Activated naive CD8-positive, alpha-beta T cell treated with anti-CD3 and anti-CD28 coated beads, Interleukin-2, amount 50 U/mL, for 24 hours (primary cell): Measurements from ENCODE around the gene PDXK.

Experiments used
- ATAC-seq: fragments of 150-1000 bp; cut with Tn5 transposase; one replicate; pipeline ENCODE4 v1.10.0; 2021
- DNase-seq: peaks from one replicate; pipeline ENCODE4 v3.0.0; 2021
- H3K27ac Mint-ChIP-seq: one replicate; pipeline ENCODE4 v1.8.0; 2021; ENCODE audit warnings: mild to moderate bottlenecking, mixed read lengths
- H3K27me3 Mint-ChIP-seq: one replicate; pipeline ENCODE4 v1.8.0; 2021; ENCODE audit warnings: mixed read lengths
- H3K36me3 Mint-ChIP-seq: one replicate; pipeline ENCODE4 v1.8.0; 2021; ENCODE audit warnings: low read depth, mixed read lengths
- H3K4me1 Mint-ChIP-seq: one replicate; pipeline ENCODE4 v1.8.0; 2021; ENCODE audit warnings: mixed read lengths
- H3K4me3 Mint-ChIP-seq: one replicate; pipeline ENCODE4 v1.8.0; 2021; ENCODE audit warnings: mild to moderate bottlenecking, moderate library complexity, mixed read lengths
- H3K9me3 Mint-ChIP-seq: one replicate; pipeline ENCODE4 v1.8.0; 2021; ENCODE audit warnings: mixed read lengths

The PDXK gene

DNA sequence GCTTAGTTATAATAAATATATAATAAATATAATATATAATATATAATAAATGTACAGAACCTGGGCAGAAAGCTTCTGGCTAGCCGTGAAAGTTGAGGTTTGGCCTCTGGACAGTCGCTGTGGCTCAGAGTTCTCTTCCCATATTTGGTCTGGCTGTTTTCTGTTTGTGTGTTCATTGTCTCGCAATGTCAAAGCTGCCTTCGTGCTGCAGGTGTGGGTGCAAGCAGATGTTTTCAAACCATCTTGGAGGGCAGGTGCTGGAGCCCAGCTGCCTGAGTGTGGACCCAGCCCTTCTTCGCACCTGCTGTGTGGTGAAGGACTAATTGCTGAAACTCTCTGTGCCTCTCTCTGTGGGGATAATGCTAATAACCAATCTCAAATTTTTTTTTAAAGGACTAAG is 60.7 kb downstream of the PDXK start:
- H3K27me3 Mint-ChIP-seq, result no peaks in the 10 kb centered on the region
- no peaks in the 10 kb centered on the region for H3K36me3 Mint-ChIP-seq
- no peaks in the 10 kb centered on the region for H3K9me3 Mint-ChIP-seq
- ATAC-seq (no peak), DNase-seq (no peak)
- peaks cover 55% of the 10 kb centered on the region for H3K4me1 Mint-ChIP-seq
- H3K27ac Mint-ChIP-seq, result no peak overlapping the region
- H3K4me3 Mint-ChIP-seq, result no peak overlapping the region

DNA sequence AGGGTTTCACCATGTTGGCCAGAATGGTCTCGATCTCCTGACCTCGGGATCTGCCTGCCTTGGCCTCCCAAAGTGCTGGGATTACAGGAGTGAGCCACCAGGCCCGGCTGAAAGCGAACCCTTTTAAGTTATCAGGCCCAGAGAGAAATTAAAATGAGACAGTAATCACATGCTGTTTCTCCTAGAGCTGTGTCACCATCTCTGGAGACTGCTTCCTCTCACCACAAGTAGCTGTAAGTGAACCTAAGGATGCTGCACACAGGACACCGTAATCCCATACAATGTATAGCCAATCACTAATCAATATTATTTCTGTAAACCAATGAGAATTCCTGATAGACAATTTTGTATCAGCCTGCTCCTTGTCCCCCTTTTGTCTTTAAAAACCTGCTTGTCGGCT is 62.9 kb downstream of the PDXK start:
- peak overlapping the region; percentile 89 for H3K27ac Mint-ChIP-seq
- no peak overlapping the region for H3K4me3 Mint-ChIP-seq
- H3K9me3 Mint-ChIP-seq, result no peaks in the 10 kb centered on the region
- DNase-seq, result no peak
- ATAC-seq, result no peak
- no peaks in the 10 kb centered on the region for H3K36me3 Mint-ChIP-seq
- H3K27me3 Mint-ChIP-seq, result no peaks in the 10 kb centered on the region
- H3K4me1 Mint-ChIP-seq, result peaks cover 45% of the 10 kb centered on the region

DNA sequence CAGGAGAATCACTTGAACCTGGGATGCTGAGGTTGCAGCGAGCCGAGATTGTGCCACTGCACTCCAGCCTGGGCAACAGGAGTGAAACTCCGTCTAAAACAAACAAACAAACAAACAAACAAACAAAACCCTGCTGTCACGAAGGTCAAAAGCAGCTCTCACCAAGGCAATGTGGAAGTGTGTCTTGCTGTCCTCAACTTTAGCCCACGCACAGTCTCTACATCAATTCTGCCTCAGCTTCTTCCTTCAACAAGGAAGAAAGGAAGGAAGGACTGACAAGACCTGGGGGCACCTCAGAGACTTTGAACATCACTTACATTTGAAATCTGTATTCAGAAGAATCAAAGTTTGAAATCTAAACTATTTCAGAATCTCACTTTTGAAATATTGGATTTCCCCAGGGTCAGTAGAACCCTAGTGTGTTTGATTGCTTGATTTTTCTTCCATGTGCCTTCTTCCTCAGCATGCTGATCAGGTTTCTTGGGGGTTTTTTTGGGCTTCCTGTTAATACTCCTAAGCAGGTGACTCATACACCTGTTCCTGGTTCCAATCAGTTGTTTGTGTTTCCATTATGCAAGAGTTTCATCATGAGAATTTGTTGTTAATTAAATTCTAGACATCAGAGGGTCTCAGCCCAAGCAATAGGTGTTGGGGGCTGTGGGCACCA is 63.6 kb downstream of the PDXK start:
- ATAC-seq (peak; percentile 56), DNase-seq (no peak)
- peak overlapping the region; percentile 89 for H3K27ac Mint-ChIP-seq
- H3K4me3 Mint-ChIP-seq, result peak overlapping the region; percentile 38
- H3K36me3 Mint-ChIP-seq, result no peaks in the 10 kb centered on the region
- H3K9me3 Mint-ChIP-seq, result no peaks in the 10 kb centered on the region
- H3K27me3 Mint-ChIP-seq, result no peaks in the 10 kb centered on the region
- H3K4me1 Mint-ChIP-seq, result peaks cover 42% of the 10 kb centered on the region

DNA sequence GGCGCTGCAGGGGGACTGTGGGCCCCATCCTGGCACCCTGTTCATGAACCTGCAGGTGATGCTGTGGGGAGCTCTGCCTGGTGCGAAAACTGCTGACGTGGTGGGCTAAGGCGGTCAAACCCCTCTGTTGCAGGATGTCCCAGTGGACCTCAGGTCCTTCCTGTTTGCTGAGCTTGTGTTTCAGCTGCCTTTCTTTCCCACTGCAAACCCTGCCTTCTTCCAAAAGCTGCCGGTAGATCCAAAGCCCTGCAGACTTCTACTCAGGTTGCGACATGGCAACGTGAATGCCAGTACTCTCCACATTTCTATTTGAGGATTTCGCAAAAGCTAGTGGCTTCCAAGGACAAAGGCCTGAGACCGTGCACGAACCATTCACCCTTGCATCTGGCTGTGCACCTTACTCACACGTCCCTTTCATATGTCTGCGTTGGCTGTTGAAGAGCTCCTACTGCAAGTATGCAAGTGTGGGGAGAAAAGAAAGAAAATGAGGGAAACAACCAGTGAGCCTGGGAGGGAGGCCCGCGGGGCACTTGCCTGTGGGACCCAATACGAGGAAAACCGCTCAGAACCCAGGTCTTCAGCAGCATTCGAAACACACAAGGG is 64.3 kb downstream of the PDXK start:
- Mint-ChIP-seq H3K4me3 (no peak overlapping the region), H3K36me3 (no peaks in the 10 kb centered on the region), H3K27ac (peak overlapping the region; percentile 89), H3K9me3 (no peaks in the 10 kb centered on the region), H3K4me1 (peaks cover 40% of the 10 kb centered on the region), H3K27me3 (no peaks in the 10 kb centered on the region)
- no peak for ATAC-seq
- DNase-seq, result no peak

DNA sequence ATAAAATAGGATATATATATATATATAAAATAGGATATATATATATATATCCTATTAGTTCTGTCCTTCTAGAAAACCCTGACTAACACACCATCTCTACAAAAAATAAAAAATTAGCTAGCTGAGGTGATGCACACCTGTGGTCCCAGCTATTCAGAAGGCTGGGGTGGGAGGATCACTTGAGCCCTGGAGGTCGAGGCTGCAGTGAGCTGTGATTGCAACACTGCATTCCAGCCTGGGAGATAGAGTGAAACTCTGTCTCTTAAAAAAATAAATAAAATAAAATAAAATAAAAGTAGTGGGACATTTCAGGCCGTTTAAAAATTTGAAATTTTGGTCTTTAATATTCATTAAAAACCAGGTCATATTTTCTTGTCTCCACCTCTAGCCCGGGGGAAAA is 66.2 kb downstream of the PDXK start:
- Mint-ChIP-seq H3K4me1 (peaks cover 30% of the 10 kb centered on the region), H3K4me3 (no peak overlapping the region), H3K9me3 (no peaks in the 10 kb centered on the region), H3K36me3 (peaks cover 3% of the 10 kb centered on the region), H3K27ac (no peak overlapping the region), H3K27me3 (no peaks in the 10 kb centered on the region)
- no peak for ATAC-seq
- no peak for DNase-seq

DNA sequence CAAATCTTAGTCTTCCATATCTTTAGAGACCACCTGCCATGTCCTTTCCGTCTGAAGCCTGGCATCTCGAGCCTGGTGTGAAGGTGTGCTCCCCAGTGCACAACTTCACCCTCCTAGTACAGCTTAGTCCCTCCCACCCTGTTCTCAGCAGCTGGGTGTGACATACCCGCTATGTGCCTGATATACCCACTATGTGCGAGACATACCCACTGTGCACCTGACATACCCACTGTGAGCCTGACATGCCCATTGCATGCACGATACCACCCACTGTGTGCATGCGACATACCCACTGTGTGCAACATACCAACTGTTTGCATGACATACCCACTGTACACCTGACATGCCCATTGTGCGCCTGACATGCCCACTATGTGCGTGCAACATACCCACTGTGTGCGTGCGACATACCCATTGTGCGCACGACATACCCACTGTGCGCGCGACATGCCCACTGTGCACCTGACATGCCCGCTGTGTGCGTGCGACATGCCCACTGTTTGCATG is 67.4 kb downstream of the PDXK start:
- Mint-ChIP-seq H3K36me3 (peaks cover 13% of the 10 kb centered on the region), H3K27me3 (no peaks in the 10 kb centered on the region), H3K4me3 (no peak overlapping the region), H3K27ac (no peak overlapping the region), H3K9me3 (no peaks in the 10 kb centered on the region), H3K4me1 (peaks cover 41% of the 10 kb centered on the region)
- no peak for DNase-seq
- ATAC-seq, result no peak

DNA sequence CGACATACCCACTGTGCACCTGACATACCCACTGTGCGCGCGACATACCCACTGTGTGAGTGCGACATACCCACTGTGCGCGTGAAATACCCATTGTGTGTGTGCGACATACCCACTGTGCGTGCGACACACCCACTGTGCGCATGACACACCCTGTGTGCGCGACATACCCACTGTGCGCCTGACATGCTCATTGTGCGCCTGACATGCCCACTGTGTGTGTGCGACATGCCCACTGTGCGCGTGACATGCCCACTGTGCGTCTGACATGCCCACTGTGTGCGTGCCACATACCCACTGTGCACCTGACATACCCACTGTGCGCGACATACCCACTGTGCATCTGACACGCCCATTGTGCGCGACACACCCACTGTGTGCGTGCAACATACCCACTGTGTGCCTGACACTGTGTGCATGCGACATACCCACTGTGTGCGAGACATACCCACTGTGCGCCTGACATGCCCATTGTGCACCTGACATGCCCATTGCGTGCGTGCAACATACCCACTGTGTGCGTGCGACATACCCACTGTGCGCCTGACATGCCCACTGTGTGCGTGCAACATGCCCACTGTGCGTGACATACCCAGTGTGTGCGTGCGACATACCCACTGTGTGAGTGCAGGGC is 68.0 kb downstream of the PDXK start:
- Mint-ChIP-seq H3K27ac (no peak overlapping the region), H3K9me3 (no peaks in the 10 kb centered on the region), H3K36me3 (peaks cover 17% of the 10 kb centered on the region)

DNA sequence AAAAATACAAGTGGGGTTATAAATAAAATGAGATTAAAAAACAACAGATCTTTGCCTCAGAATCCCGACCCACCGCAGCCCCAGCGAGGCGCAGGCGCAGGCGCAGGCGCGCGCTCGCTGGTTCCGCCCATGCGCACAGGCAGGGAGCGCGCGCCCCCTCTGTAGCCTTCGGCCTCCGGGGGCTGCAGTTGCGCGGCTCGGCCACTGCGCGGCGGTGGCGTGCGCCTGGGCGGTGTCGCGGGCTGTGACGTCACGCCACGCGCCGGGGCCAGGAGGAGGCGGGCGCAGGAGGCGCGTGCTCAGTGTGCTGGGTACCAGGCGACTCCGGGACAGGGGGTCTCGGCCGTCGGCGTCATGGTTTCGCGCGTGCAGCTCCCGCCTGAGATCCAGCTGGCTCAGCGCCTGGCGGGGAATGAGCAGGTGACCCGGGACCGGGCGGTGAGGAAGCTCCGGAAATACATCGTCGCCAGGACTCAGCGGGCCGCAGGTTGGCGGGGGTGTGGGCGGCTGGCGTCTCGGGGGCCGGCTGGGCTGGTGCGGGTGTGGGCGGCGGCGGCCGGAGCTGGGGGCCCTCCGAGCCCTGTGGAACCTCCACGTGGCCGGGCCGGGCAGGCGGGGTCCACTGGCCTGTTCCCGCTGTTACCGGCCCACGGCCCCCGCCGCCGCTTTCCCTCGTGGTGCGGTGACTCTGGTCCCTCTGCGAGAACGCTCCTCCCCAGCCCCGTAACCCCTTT is 70.5 kb downstream of the PDXK start, which contains the start of gene RRP1:
RRP1 (plus strand) TSS at position 302 of the 734 bp plus-strand sequence; CDS start at position 355, 53 bp downstream.
- peak within 1 kb of the TSS; percentile 97 for H3K4me3 Mint-ChIP-seq
- DNase-seq (peak; percentile 96), ATAC-seq (peak; percentile 92)
- H3K36me3 Mint-ChIP-seq, result peaks cover 36% of the 10 kb centered on the region
- peak within 1 kb of the TSS; percentile 95 for H3K27ac Mint-ChIP-seq
- H3K9me3 Mint-ChIP-seq, result no peaks in the 10 kb centered on the region
- H3K4me1 Mint-ChIP-seq, result peaks cover 29% of the 10 kb centered on the region
- no peaks in the 10 kb centered on the region for H3K27me3 Mint-ChIP-seq

More for the DNA sequence above, 68.0 kb downstream of the PDXK start:
- ATAC-seq (no peak), DNase-seq (no peak)
- no peak overlapping the region for H3K4me3 Mint-ChIP-seq
- no peaks in the 10 kb centered on the region for H3K27me3 Mint-ChIP-seq
- H3K4me1 Mint-ChIP-seq, result peaks cover 41% of the 10 kb centered on the region

DNA sequence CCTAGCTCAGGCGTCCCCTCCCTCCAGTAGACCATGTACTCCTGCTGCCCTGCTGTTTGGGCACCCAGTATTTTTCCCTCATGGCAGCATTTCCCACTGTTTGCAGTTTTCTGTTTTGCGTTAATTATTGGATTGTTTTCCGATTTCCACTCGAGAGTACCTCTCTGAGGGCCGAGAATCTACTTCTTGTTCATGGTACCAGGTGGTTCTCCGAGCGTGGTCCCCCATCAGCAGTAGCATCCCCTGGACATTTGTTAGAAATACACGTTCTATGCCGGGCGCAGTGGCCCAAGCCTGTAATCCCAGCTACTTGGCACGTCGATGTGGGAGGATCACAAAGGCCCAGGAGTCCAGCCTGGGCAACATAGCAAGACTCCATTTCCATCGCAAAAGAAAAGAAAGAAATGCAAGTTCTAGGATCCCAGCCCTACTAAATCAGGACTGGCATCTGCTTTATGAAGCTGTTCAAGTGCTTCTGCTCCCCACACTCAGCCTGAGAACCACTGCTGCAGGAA is 71.1 kb downstream of the PDXK start:
- peak overlapping the region; percentile 95 for H3K27ac Mint-ChIP-seq
- no peaks in the 10 kb centered on the region for H3K9me3 Mint-ChIP-seq
- H3K36me3 Mint-ChIP-seq, result peaks cover 39% of the 10 kb centered on the region
- peaks cover 29% of the 10 kb centered on the region for H3K4me1 Mint-ChIP-seq
- no peak for DNase-seq
- ATAC-seq, result no peak
- H3K4me3 Mint-ChIP-seq, result peak overlapping the region; percentile 97
- H3K27me3 Mint-ChIP-seq, result no peaks in the 10 kb centered on the region

DNA sequence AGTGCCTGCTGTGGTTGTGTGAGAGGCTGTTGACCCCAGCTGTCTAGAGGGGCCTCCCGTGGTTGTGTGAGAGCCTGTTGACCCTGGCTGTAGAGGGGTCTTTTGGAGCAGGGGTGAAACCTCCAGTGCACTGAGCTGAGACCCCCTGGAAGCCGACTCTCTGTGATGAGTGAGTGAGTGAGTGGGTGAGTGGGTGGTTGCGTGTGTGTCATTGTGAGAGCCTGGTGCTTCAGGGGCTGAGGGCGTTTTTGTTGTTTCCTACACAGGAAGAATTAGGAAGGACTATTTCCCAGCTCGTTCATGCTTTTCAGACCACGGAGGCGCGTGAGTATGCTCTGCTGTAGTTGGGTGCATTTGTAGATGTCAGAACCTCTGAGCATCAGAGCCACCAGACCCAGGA is 73.5 kb downstream of the PDXK start:
- peaks cover 29% of the 10 kb centered on the region for H3K4me1 Mint-ChIP-seq
- DNase-seq, result no peak
- peak overlapping the region; percentile 60 for H3K27ac Mint-ChIP-seq
- H3K4me3 Mint-ChIP-seq, result peak overlapping the region; percentile 66
- H3K27me3 Mint-ChIP-seq, result no peaks in the 10 kb centered on the region
- no peaks in the 10 kb centered on the region for H3K9me3 Mint-ChIP-seq
- ATAC-seq, result no peak
- peaks cover 54% of the 10 kb centered on the region for H3K36me3 Mint-ChIP-seq

DNA sequence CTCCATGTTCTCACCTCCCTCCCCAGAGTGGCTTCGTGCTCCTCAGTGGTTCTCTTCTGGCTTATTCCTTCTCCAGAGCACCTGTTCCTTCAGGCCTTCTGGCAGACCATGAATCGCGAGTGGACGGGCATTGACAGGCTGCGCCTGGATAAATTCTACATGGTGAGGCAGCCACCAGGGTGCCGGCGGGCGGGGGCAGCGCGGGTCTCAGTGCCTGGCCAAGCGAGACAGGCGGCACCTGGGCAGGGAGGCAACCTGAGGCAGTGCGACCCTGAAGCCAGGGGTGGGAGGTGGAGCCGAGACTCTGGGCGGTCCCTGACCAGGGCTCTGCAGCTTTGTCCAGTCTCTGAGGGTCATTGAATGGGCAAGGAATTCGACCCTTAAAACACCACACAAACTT is 74.3 kb downstream of the PDXK start:
- H3K4me1 Mint-ChIP-seq, result peaks cover 29% of the 10 kb centered on the region
- H3K27ac Mint-ChIP-seq, result no peak overlapping the region
- H3K9me3 Mint-ChIP-seq, result no peaks in the 10 kb centered on the region
- no peaks in the 10 kb centered on the region for H3K27me3 Mint-ChIP-seq
- H3K4me3 Mint-ChIP-seq, result no peak overlapping the region
- H3K36me3 Mint-ChIP-seq, result peaks cover 56% of the 10 kb centered on the region
- DNase-seq, result no peak
- no peak for ATAC-seq

DNA sequence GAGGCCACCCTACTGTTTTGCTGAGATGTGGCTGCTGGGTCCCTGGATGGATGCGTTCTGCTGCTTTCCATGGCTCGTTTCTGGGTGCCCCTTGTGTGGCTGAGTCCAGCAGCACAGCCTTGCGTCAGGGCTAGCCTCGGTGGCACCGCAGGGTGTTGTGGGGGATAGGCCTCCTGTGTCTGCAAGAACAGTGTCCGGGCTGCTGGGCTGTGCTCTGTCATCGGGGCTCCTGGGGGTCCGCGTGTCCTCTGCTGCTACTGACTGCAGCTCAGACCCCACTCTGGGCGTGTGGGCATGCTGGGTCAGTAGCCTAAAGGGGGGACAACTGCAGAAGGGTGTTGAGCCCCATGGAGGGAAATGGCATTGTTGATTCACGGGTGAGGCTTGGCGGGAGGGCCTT is 75.4 kb downstream of the PDXK start:
- ATAC-seq, result no peak

DNA sequence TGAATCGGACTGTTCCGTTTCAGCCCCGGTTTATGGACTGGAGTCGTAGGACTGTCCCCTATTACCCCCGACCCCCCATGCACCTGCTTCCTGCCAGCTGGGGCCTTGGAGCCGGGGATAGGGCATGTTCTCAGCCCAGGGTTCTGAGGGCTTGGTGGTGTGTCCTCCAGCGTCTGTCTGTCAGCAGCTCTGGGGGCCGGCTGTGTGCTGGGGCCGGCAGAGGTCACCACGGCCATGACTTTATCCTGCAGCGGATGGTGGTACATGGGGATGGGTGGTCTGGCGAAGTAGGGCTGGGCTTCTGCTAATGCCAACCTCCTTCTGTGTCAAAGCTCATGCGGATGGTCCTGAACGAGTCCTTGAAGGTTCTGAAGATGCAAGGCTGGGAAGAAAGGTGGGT is 75.9 kb downstream of the PDXK start:
- ATAC-seq (no peak), DNase-seq (no peak)
- Mint-ChIP-seq H3K27ac (no peak overlapping the region), H3K9me3 (no peaks in the 10 kb centered on the region), H3K4me3 (no peak overlapping the region), H3K27me3 (no peaks in the 10 kb centered on the region), H3K4me1 (peaks cover 26% of the 10 kb centered on the region), H3K36me3 (peaks cover 59% of the 10 kb centered on the region)

More for the DNA sequence above, 75.4 kb downstream of the PDXK start:
- Mint-ChIP-seq H3K9me3 (no peaks in the 10 kb centered on the region), H3K4me1 (peaks cover 26% of the 10 kb centered on the region), H3K36me3 (peaks cover 60% of the 10 kb centered on the region), H3K27me3 (no peaks in the 10 kb centered on the region), H3K27ac (no peak overlapping the region), H3K4me3 (no peak overlapping the region)
- no peak for DNase-seq

DNA sequence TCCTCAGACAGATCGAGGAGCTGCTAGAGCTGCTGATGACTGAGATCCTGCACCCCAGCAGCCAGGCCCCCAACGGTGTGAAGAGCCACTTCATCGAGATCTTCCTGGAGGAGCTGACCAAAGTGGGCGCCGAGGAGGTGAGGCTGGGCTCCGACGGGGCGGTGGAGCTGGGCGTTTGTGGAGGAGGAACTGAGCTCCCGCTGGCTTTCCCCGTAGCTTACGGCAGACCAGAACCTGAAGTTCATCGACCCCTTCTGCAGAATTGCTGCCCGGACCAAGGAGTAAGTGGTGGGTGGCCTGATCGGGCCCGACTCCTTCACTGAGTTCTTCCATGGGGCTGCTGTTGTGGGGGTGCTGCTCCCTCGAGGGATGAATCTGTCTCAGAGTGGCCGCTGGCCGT is 78.5 kb downstream of the PDXK start:
- Mint-ChIP-seq H3K27ac (no peak overlapping the region), H3K36me3 (peaks cover 50% of the 10 kb centered on the region), H3K4me3 (no peak overlapping the region), H3K9me3 (no peaks in the 10 kb centered on the region), H3K4me1 (peaks cover 4% of the 10 kb centered on the region), H3K27me3 (no peaks in the 10 kb centered on the region)
- ATAC-seq (no peak), DNase-seq (no peak)
